GM21367 (cell line): ENCODE measurements around the gene CYP4F12.

Experiments
- ATAC-seq: cut with Tn5 transposase; IDR thresholded peaks from one replicate; pipeline ENCODE4 v1.9.1; 2021; ENCODE audit not compliant: unreplicated experiment

CYP4F12 gene

DNA sequence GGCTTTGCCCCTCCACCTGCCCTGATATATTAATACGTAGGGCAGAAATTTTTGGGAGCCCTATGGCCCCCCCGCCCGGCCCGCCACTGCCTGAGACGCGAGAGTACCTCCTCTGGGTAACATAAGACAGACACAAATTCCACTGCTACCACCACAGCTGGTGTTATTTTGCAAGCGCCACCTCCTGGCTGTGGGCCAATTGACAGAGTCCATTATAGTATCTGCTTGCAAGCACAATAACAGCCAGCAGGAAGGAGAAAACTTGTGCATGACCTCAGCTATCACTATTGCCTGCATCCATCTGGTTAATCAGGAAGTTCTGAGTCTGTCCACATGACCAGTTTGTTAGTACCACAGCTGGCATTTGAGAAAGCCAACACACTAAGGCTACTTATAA, 29.6 kb downstream of the CYP4F12 start:
- no peak for ATAC-seq

- no peak for ATAC-seq
These were observed 41.8 kb downstream of the CYP4F12 start for GRCh38 chr19:15714638-15715037.

DNA sequence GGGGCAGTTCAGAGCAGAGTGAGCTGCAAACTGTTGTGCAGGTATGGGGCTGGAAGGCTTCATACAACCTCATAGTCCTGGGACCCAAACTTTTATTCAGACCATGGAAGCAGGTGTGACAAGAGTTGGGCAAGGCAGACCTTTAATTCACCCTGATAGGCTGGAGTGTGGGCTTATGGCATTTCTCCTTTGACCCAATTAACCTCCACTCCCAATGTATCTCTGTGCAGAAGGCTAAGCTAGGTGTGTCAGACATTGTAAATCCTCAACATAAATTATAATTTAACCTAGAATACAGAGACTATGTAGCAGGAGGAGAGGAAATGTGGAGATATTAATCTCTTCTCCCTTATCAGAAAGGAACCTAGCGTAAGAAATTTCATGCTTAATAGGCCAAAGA, 42.8 kb downstream of the CYP4F12 start:
- no peak for ATAC-seq

- ATAC-seq = no peak
These were observed 44.9 kb downstream of the CYP4F12 start for GRCh38 chr19:15717809-15718208.

- no peak for ATAC-seq
These were observed 48.4 kb downstream of the CYP4F12 start for GRCh38 chr19:15721268-15721667.

- no peak for ATAC-seq
These were observed 50.1 kb downstream of the CYP4F12 start for GRCh38 chr19:15722956-15723355.

GRCh38 chr19:15727724-15728123, 54.8 kb downstream of the CYP4F12 start, which contains the start of gene OR10H2:
TSS of gene OR10H2 (plus strand) at chr19:15728024. CDS start at chr19:15728044, 20 bp downstream.
- ATAC-seq = no peak

- no peak for ATAC-seq
These were observed 57.7 kb downstream of the CYP4F12 start for GRCh38 chr19:15730538-15730937.

- ATAC-seq = no peak
These were observed 59.5 kb downstream of the CYP4F12 start for GRCh38 chr19:15732388-15732787.

DNA sequence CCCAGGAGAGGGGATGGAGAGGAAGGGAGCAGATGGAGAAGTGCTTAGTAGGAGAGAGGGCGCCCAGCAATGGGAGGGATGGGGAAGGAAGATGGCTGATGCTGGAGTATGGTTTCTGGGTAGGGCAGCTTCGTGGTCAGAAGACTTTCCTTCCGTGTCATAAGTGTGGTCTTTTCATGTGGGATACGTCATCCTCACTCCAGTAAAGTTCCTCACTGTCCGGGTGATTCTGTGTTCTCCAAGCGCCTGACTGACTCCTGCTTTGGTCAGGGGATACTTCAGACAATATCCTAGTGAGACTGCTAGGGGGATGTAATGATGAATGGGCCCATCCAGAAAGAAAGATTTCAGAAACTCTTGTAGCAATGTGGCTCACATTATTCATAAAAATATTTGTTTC, 61.0 kb downstream of the CYP4F12 start:
- no peak for ATAC-seq

GRCh38 chr19:15737722-15738121, 64.8 kb downstream of the CYP4F12 start, which contains the start of gene OR10H3:
TSS of gene OR10H3 (plus strand) at chr19:15737985. CDS start at chr19:15741393, 3,408 bp downstream.
- no peak for ATAC-seq

- ATAC-seq = no peak
These were observed 67.9 kb downstream of the CYP4F12 start for GRCh38 chr19:15740785-15741184.
